CD4-positive, alpha-beta memory T cell (primary cell): ENCODE results near the gene NLGN4Y. TPM values are rescaled to one million over a fixed set of nuclear protein-coding genes. Genes with fewer than 3 reads are reported as not detected.

Source experiments
- CTCF ChIA-PET: fragments of 350-600 bp; sonication (Branson Sonifier 250); formaldehyde crosslinking; loops from one replicate; lab custom pipeline; 2021; ENCODE audit warnings: inconsistent platforms; ENCODE audit not compliant: partially characterized antibody; lab: Charles Lee
- POLR2A ChIA-PET: fragments of 350-600 bp; sonication (Branson Sonifier 250); formaldehyde crosslinking; loops from one replicate; lab custom pipeline; 2021; ENCODE audit not compliant: partially characterized antibody; lab: Charles Lee
- DNase-seq, 5 donors: peaks; one replicate each; pipeline versions ENCODE4 v3.0.0 to v3.0.0-alpha.2; 2020 to 2022; ENCODE audit warnings: mixed read lengths in 1 of 5
- H3K27ac ChIP-seq: one replicate; pipeline ENCODE4 v1.7.0; 2013; ENCODE audit warnings: low read depth, low read length
- H3K27me3 ChIP-seq: 2 replicates; pipeline ENCODE4 v1.7.0; 2013; ENCODE audit warnings: mild to moderate bottlenecking, low read length, moderate library complexity; ENCODE audit not compliant: insufficient read depth
- H3K36me3 ChIP-seq: 2 replicates; pipeline ENCODE4 v1.7.0; 2013; ENCODE audit warnings: mild to moderate bottlenecking, low read length, moderate library complexity; ENCODE audit not compliant: insufficient read depth
- H3K4me1 ChIP-seq: 2 replicates; pipeline ENCODE4 v1.7.0; 2013; ENCODE audit warnings: mild to moderate bottlenecking, low read length, moderate library complexity; ENCODE audit not compliant: insufficient read depth
- H3K4me3 ChIP-seq, 2 donors: one replicate each; pipeline ENCODE4 v1.7.0; 2013; ENCODE audit warnings: low read length in 2 of 2, mild to moderate bottlenecking in 1 of 2
- H3K9me3 ChIP-seq, 2 donors: one replicate each; pipeline ENCODE4 v1.7.0; 2013; ENCODE audit warnings: low read length in 2 of 2, control low read depth in 1 of 2; ENCODE audit not compliant: control insufficient read depth in 1 of 2
- H3K27ac Mint-ChIP-seq, 7 donors: one replicate each; pipeline ENCODE4 v1.8.0; 2020 to 2021; ENCODE audit warnings: mixed read lengths in 7 of 7, mild to moderate bottlenecking in 6 of 7, inconsistent platforms in 3 of 7, moderate library complexity in 3 of 7
- H3K27me3 Mint-ChIP-seq, 2 donors: one replicate each; pipeline ENCODE4 v1.8.0; 2020 to 2021; ENCODE audit warnings: mixed read lengths in 2 of 2
- H3K36me3 Mint-ChIP-seq, 2 donors: one replicate each; pipeline ENCODE4 v1.8.0; 2020 to 2021; ENCODE audit warnings: mixed read lengths in 2 of 2, inconsistent platforms in 1 of 2, mild to moderate bottlenecking in 1 of 2
- H3K4me1 Mint-ChIP-seq, 4 donors: one replicate each; pipeline ENCODE4 v1.8.0; 2020 to 2021; ENCODE audit warnings: mixed read lengths in 4 of 4, mild to moderate bottlenecking in 1 of 4
- H3K4me3 Mint-ChIP-seq, 8 donors: one replicate each; pipeline ENCODE4 v1.8.0; 2020 to 2021; ENCODE audit warnings: mixed read lengths in 8 of 8, mild to moderate bottlenecking in 7 of 8, moderate library complexity in 6 of 8, inconsistent platforms in 3 of 8
- H3K9me3 Mint-ChIP-seq, 8 donors: one replicate each; pipeline ENCODE4 v1.8.0; 2020 to 2021; ENCODE audit warnings: mixed read lengths in 8 of 8, mild to moderate bottlenecking in 5 of 8, inconsistent platforms in 3 of 8, moderate library complexity in 1 of 8
- intact Hi-C: fragments of 100-400 bp; cut with micrococcal nuclease; formaldehyde crosslinking; loops from one replicate; pipeline ENCODE4 v1.15.1; 2023
- polyA plus RNA-seq, 2 donors: library from polyadenylated mRNA; unstranded; fragments of 300-500 nt; fragmentation: Illumina TruSeq; gene quantifications; one replicate each; pipeline ENCODE4 v1.2.3, GENCODE V29; 2021
- total RNA-seq, 2 experiments: library from RNA; stranded (reverse); gene quantifications; one replicate each; pipeline ENCODE4 v1.2.3, GENCODE V29; 2021

NLGN4Y gene
- total and polyA plus RNA-seq, 4 experiments from 2014 or later = 4.6 to 6.0 TPM; not detected in 2

DNA sequence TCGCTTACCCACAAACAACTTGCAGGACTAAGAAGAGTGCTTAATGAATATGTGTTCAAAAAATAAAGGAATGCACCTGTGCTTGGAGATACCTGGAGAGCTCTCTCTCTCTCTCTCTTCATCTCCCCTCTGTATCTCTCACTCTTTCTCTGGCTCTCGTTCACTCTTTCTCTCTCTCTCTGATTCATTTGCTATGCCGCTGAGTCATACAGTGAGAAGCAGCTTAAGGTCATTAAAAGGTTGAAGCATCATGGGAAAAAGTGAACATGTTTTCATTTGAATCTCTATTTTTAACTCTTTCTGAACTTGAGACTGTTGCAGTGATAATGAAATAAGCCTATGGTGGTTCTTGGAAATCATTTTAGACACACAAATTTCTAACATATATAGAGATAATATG, 277.8 kb downstream of the NLGN4Y start:
- Histone ChIP-seq H3K27me3 (no peaks in the 10 kb centered on the region), H3K4me1 (no peaks in the 10 kb centered on the region), H3K9me3 (no peaks in the 10 kb centered on the region), H3K27ac (no peak overlapping the region), H3K36me3 (no peaks in the 10 kb centered on the region), H3K4me3 (no peak overlapping the region)
- DNase-seq = no peak
- intact Hi-C loops = no loop called here
- no peaks in the 10 kb centered on the region for H3K36me3 Mint-ChIP-seq
- no peak overlapping the region for H3K27ac Mint-ChIP-seq
- no peaks in the 10 kb centered on the region for H3K4me1 Mint-ChIP-seq
- H3K9me3 Mint-ChIP-seq = no peaks in the 10 kb centered on the region
- no peaks in the 10 kb centered on the region for H3K27me3 Mint-ChIP-seq
- POLR2A ChIA-PET = no interaction called here
- H3K4me3 Mint-ChIP-seq = no peak overlapping the region
- CTCF ChIA-PET = no interaction called here

- H3K4me3 Mint-ChIP-seq = no peak overlapping the region
- Histone ChIP-seq H3K27me3 (no peaks in the 10 kb centered on the region), H3K9me3 (no peaks in the 10 kb centered on the region), H3K4me3 (no peak overlapping the region), H3K27ac (no peak overlapping the region), H3K36me3 (no peaks in the 10 kb centered on the region), H3K4me1 (no peaks in the 10 kb centered on the region)
- no peaks in the 10 kb centered on the region for H3K27me3 Mint-ChIP-seq
- no peak for DNase-seq
- ChIA-PET CTCF (no interaction called here), POLR2A (no interaction called here)
- no peaks in the 10 kb centered on the region for H3K4me1 Mint-ChIP-seq
- intact Hi-C loops = no loop called here
- no peak overlapping the region for H3K27ac Mint-ChIP-seq
- no peaks in the 10 kb centered on the region for H3K9me3 Mint-ChIP-seq
- no peaks in the 10 kb centered on the region for H3K36me3 Mint-ChIP-seq
Measured at GRCh38 chrY:14804041-14804440, 279.7 kb downstream of the NLGN4Y start.

GRCh38 chrY:14818452-14818851, 294.1 kb downstream of the NLGN4Y start:
- POLR2A ChIA-PET = no interaction called here
- CTCF ChIA-PET = no interaction called here

GRCh38 chrY:14822201-14822600, 297.9 kb downstream of the NLGN4Y start:
- Mint-ChIP-seq H3K4me3 (no peak overlapping the region), H3K27ac (no peak overlapping the region), H3K9me3 (no peaks in the 10 kb centered on the region), H3K27me3 (no peaks in the 10 kb centered on the region), H3K4me1 (no peaks in the 10 kb centered on the region), H3K36me3 (no peaks in the 10 kb centered on the region)
- CTCF ChIA-PET = no interaction called here
- Histone ChIP-seq H3K27ac (no peak overlapping the region), H3K27me3 (no peaks in the 10 kb centered on the region), H3K4me3 (no peak overlapping the region), H3K9me3 (no peaks in the 10 kb centered on the region), H3K36me3 (no peaks in the 10 kb centered on the region), H3K4me1 (no peaks in the 10 kb centered on the region)
- intact Hi-C loops = no loop called here
- POLR2A ChIA-PET = no interaction called here
- no peak for DNase-seq

More at GRCh38 chrY:14818452-14818851, 294.1 kb downstream of the NLGN4Y start:
- Histone ChIP-seq H3K4me1 (no peaks in the 10 kb centered on the region), H3K27me3 (no peaks in the 10 kb centered on the region), H3K9me3 (no peaks in the 10 kb centered on the region), H3K27ac (no peak overlapping the region), H3K36me3 (no peaks in the 10 kb centered on the region), H3K4me3 (no peak overlapping the region)
- Mint-ChIP-seq H3K4me1 (no peaks in the 10 kb centered on the region), H3K9me3 (no peaks in the 10 kb centered on the region), H3K36me3 (no peaks in the 10 kb centered on the region), H3K27me3 (no peaks in the 10 kb centered on the region), H3K27ac (no peak overlapping the region), H3K4me3 (no peak overlapping the region)
- intact Hi-C loops = no loop called here
- no peak for DNase-seq

- no peaks in the 10 kb centered on the region for H3K9me3 Mint-ChIP-seq
- no peak overlapping the region for H3K27ac Mint-ChIP-seq
- no peak overlapping the region for H3K4me3 ChIP-seq
- intact Hi-C loops = no loop called here
- no peak for DNase-seq
- no peaks in the 10 kb centered on the region for H3K27me3 ChIP-seq
- H3K36me3 ChIP-seq = no peaks in the 10 kb centered on the region
- no peak overlapping the region for H3K27ac ChIP-seq
- no peaks in the 10 kb centered on the region for H3K36me3 Mint-ChIP-seq
- no peaks in the 10 kb centered on the region for H3K4me1 Mint-ChIP-seq
- H3K4me3 Mint-ChIP-seq = no peak overlapping the region
- no peaks in the 10 kb centered on the region for H3K9me3 ChIP-seq
- H3K4me1 ChIP-seq = no peaks in the 10 kb centered on the region
- H3K27me3 Mint-ChIP-seq = no peaks in the 10 kb centered on the region
- POLR2A ChIA-PET = no interaction called here
- CTCF ChIA-PET = no interaction called here
Measured at GRCh38 chrY:14822906-14823305, 298.6 kb downstream of the NLGN4Y start.

- Histone ChIP-seq H3K27me3 (no peaks in the 10 kb centered on the region), H3K4me1 (no peaks in the 10 kb centered on the region), H3K27ac (no peak overlapping the region), H3K36me3 (no peaks in the 10 kb centered on the region), H3K9me3 (no peaks in the 10 kb centered on the region), H3K4me3 (no peak overlapping the region)
- no peak overlapping the region for H3K27ac Mint-ChIP-seq
- POLR2A ChIA-PET = no interaction called here
- no peaks in the 10 kb centered on the region for H3K27me3 Mint-ChIP-seq
- H3K4me1 Mint-ChIP-seq = no peaks in the 10 kb centered on the region
- H3K36me3 Mint-ChIP-seq = no peaks in the 10 kb centered on the region
- no peak overlapping the region for H3K4me3 Mint-ChIP-seq
- intact Hi-C loops = no loop called here
- CTCF ChIA-PET = no interaction called here
- no peaks in the 10 kb centered on the region for H3K9me3 Mint-ChIP-seq
- DNase-seq = no peak
Measured at GRCh38 chrY:14824583-14824982, 300.3 kb downstream of the NLGN4Y start.

DNA sequence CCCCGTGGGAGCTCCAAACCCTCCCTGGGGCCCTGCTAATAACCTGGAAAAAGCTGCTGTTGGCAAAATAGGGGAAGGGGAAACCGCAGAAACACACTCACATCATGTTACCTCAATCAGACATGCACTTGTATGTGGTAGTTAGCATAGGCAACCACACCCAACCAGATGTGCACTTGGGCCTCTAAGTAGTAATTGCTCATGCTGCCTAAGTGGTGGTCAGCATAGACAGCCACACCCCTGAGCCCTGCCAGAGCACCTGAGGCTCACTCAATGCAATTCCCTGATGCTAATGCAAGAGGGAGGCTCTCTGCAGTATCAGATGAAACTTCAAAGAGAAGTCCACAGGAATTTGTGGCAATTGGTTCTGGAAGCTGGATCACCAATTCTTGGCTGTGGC, 301.4 kb downstream of the NLGN4Y start:
- CTCF ChIA-PET = interaction anchor here (0.9 kb wide), 1 partner anchor 11 kb away, joined by 3 read pairs; no protein-coding TSS in a partner anchor
- H3K4me1 Mint-ChIP-seq = no peaks in the 10 kb centered on the region
- no peaks in the 10 kb centered on the region for H3K27me3 Mint-ChIP-seq
- no peaks in the 10 kb centered on the region for H3K9me3 Mint-ChIP-seq
- H3K4me3 Mint-ChIP-seq = no peak overlapping the region
- no peaks in the 10 kb centered on the region for H3K36me3 Mint-ChIP-seq
- H3K27ac Mint-ChIP-seq = no peak overlapping the region
- Histone ChIP-seq H3K9me3 (no peaks in the 10 kb centered on the region), H3K4me3 (no peak overlapping the region), H3K27ac (no peak overlapping the region), H3K4me1 (no peaks in the 10 kb centered on the region), H3K27me3 (no peaks in the 10 kb centered on the region), H3K36me3 (no peaks in the 10 kb centered on the region)
- POLR2A ChIA-PET = no interaction called here
- intact Hi-C loops = no loop called here
- no peak for DNase-seq

DNA sequence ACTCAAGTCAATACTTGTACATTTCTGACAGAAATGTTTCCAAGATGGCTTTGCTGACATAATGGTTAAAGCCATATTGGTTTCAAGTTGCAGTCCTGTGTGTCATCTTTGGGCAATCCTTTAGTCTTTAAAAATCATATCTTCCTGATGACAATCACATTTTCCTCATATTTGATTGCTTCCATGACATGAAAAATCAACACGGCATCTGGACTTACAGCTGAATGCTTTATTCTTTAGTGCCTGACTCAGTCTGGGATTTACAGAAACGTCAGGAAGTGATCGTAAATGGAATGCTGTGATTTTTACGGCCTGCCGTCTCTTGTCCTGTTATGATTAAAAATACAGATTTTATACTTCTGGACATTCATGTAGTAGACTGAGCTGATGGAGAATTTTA, 304.2 kb downstream of the NLGN4Y start:
- intact Hi-C loops = no loop called here
- Histone ChIP-seq H3K9me3 (no peaks in the 10 kb centered on the region), H3K4me3 (no peak overlapping the region), H3K36me3 (no peaks in the 10 kb centered on the region), H3K4me1 (peaks cover under 1% of the 10 kb centered on the region), H3K27ac (no peak overlapping the region), H3K27me3 (no peaks in the 10 kb centered on the region)
- Mint-ChIP-seq H3K27me3 (no peaks in the 10 kb centered on the region), H3K9me3 (no peaks in the 10 kb centered on the region), H3K4me3 (no peak overlapping the region), H3K4me1 (peaks cover 0 to 1% (median 0%) of the 10 kb centered on the region in 4 donors), H3K36me3 (no peaks in the 10 kb centered on the region), H3K27ac (no peak overlapping the region)
- no peak for DNase-seq
- CTCF ChIA-PET = no interaction called here
- POLR2A ChIA-PET = no interaction called here
